ENCODE measurements around the gene SHROOM2. TPM values are rescaled to one million over a fixed set of nuclear protein-coding genes. Genes with fewer than 3 reads are reported as not detected.

Gene SHROOM2
- total RNA-seq, 2 donors from 2014 or later: 14.4 to 15.4 TPM

- H3K9me3 Mint-ChIP-seq: peaks cover 64% of the 10 kb centered on the region
- H3K4me3 Mint-ChIP-seq: no peak overlapping the region
- no peak overlapping the region for H3K9ac ChIP-seq (ENCODE audit: extremely low read depth, low read length, poor library complexity, severe bottlenecking)
- peaks cover 5% of the 10 kb centered on the region for H3K4me1 Mint-ChIP-seq
- no peaks in the 10 kb centered on the region for H3K9me3 ChIP-seq (ENCODE audit: control insufficient read depth, low read length)
- H3K27me3 ChIP-seq (ENCODE audit: control insufficient read depth, insufficient read depth, low read length, poor library complexity, severe bottlenecking): no peaks in the 10 kb centered on the region
- no peak overlapping the region for H3K4me3 ChIP-seq (ENCODE audit: low read length)
- TF ChIP-seq CTCF (conservative IDR thresholded peaks at IDR 0.05): no peak
- H3K27ac Mint-ChIP-seq: no peak overlapping the region
- H3K36me3 Mint-ChIP-seq (ENCODE audit: low read depth): peaks cover 9% of the 10 kb centered on the region
- WGBS, 2 experiments (ENCODE audit: insufficient coverage in 1 of 2, insufficient read length in 1 of 2): 93% methylated on average over 4 of the region's 4 CpGs; no CpG with 5 or more reads in 1 of the 2 experiments
- no peak overlapping the region for H3K27ac ChIP-seq (ENCODE audit: low read depth, low read length)
- DNase-seq: no peak
- H3K4me1 ChIP-seq (ENCODE audit: control insufficient read depth, insufficient read depth, low read length): no peaks in the 10 kb centered on the region
- H3K36me3 ChIP-seq (ENCODE audit: control insufficient read depth, insufficient read depth, low read length): no peaks in the 10 kb centered on the region
- no peaks in the 10 kb centered on the region for H3K27me3 Mint-ChIP-seq (ENCODE audit: insufficient read depth)
Observed at GRCh38 chrX:9876201-9876600, 90.0 kb downstream of the SHROOM2 start.

GRCh38 chrX:9878146-9878820, 92.1 kb downstream of the SHROOM2 start:
- Histone ChIP-seq H3K27ac (ENCODE audit: low read depth, low read length) (no peak overlapping the region), H3K4me1 (ENCODE audit: control insufficient read depth, insufficient read depth, low read length) (no peaks in the 10 kb centered on the region), H3K27me3 (ENCODE audit: control insufficient read depth, insufficient read depth, low read length, poor library complexity, severe bottlenecking) (no peaks in the 10 kb centered on the region), H3K9me3 (ENCODE audit: control insufficient read depth, low read length) (no peaks in the 10 kb centered on the region), H3K4me3 (ENCODE audit: low read length) (no peak overlapping the region), H3K9ac (ENCODE audit: extremely low read depth, low read length, poor library complexity, severe bottlenecking) (no peak overlapping the region), H3K36me3 (ENCODE audit: control insufficient read depth, insufficient read depth, low read length) (no peaks in the 10 kb centered on the region)
- Mint-ChIP-seq H3K4me1 (peaks cover 11% of the 10 kb centered on the region), H3K36me3 (ENCODE audit: low read depth) (peaks cover 9% of the 10 kb centered on the region), H3K9me3 (peaks cover 64% of the 10 kb centered on the region), H3K27ac (no peak overlapping the region), H3K4me3 (no peak overlapping the region), H3K27me3 (ENCODE audit: insufficient read depth) (no peaks in the 10 kb centered on the region)
- no peak for TF ChIP-seq CTCF (conservative IDR thresholded peaks at IDR 0.05)
- WGBS, 2 experiments (ENCODE audit: insufficient coverage in 1 of 2, insufficient read length in 1 of 2): 70 to 75% methylated on average over 2 to 7 of the region's 12 CpGs
- no peak for DNase-seq

- Histone ChIP-seq H3K27me3 (ENCODE audit: control insufficient read depth, insufficient read depth, low read length, poor library complexity, severe bottlenecking) (no peaks in the 10 kb centered on the region), H3K27ac (ENCODE audit: low read depth, low read length) (no peak overlapping the region), H3K4me1 (ENCODE audit: control insufficient read depth, insufficient read depth, low read length) (no peaks in the 10 kb centered on the region), H3K4me3 (ENCODE audit: low read length) (no peak overlapping the region), H3K9ac (ENCODE audit: extremely low read depth, low read length, poor library complexity, severe bottlenecking) (no peak overlapping the region), H3K36me3 (ENCODE audit: control insufficient read depth, insufficient read depth, low read length) (no peaks in the 10 kb centered on the region), H3K9me3 (ENCODE audit: control insufficient read depth, low read length) (no peaks in the 10 kb centered on the region)
- Mint-ChIP-seq H3K27ac (no peak overlapping the region), H3K4me1 (peaks cover 11% of the 10 kb centered on the region), H3K9me3 (peaks cover 59% of the 10 kb centered on the region), H3K36me3 (ENCODE audit: low read depth) (peaks cover 3% of the 10 kb centered on the region), H3K27me3 (ENCODE audit: insufficient read depth) (no peaks in the 10 kb centered on the region), H3K4me3 (no peak overlapping the region)
- 93% methylated on average over 13 of the region's 13 CpGs; no CpG with 5 or more reads in 1 of the 2 experiments for WGBS, 2 experiments (ENCODE audit: insufficient coverage in 1 of 2, insufficient read length in 1 of 2)
- no peak for TF ChIP-seq CTCF (conservative IDR thresholded peaks at IDR 0.05)
- no peak for DNase-seq
Observed at GRCh38 chrX:9880237-9880636, 94.0 kb downstream of the SHROOM2 start.
